Stimulated activated CD4-positive, alpha-beta T cell treated with anti-CD3 and anti-CD28 coated beads, Interleukin-4, amount 100 ng/mL, for 1 hour (primary cell): ENCODE data around the gene PLBD2.

Experiments used
- DNase-seq: peaks from one replicate; pipeline ENCODE4 v3.0.0-alpha.2; 2020

Gene PLBD2

GRCh38 chr12:113358381-113359132, at the start of gene PLBD2:
TSS of gene PLBD2 (plus strand) at chr12:113358587. CDS start at chr12:113358601, 14 bp downstream.
- DNase-seq = peak; percentile 93

GRCh38 chr12:113310489-113310888, 47.9 kb upstream of the PLBD2 start:
- DNase-seq = no peak

- DNase-seq = no peak
Measured at GRCh38 chr12:113314121-113314529, 44.3 kb upstream of the PLBD2 start.

GRCh38 chr12:113315358-113315757, 43.0 kb upstream of the PLBD2 start:
- no peak for DNase-seq

- no peak for DNase-seq
Measured at GRCh38 chr12:113316155-113316554, 42.2 kb upstream of the PLBD2 start.

GRCh38 chr12:113317122-113317521, 41.3 kb upstream of the PLBD2 start:
- no peak for DNase-seq

GRCh38 chr12:113318046-113318656, 40.2 kb upstream of the PLBD2 start:
- no peak for DNase-seq

GRCh38 chr12:113318900-113319628, 39.3 kb upstream of the PLBD2 start:
- no peak for DNase-seq

- no peak for DNase-seq
Measured at GRCh38 chr12:113320401-113320800, 38.0 kb upstream of the PLBD2 start.

- no peak for DNase-seq
Measured at GRCh38 chr12:113322343-113322742, 36.0 kb upstream of the PLBD2 start.

- DNase-seq = no peak
Measured at GRCh38 chr12:113325916-113326315, 32.5 kb upstream of the PLBD2 start.

- DNase-seq = no peak
Measured at GRCh38 chr12:113326775-113327395, 31.5 kb upstream of the PLBD2 start.

GRCh38 chr12:113328368-113328889, 30.0 kb upstream of the PLBD2 start:
- DNase-seq = no peak

- DNase-seq = no peak
Measured at GRCh38 chr12:113329022-113329790, 29.2 kb upstream of the PLBD2 start.

GRCh38 chr12:113329791-113330417, 28.5 kb upstream of the PLBD2 start:
- DNase-seq = no peak

- DNase-seq = no peak
Measured at GRCh38 chr12:113330505-113330904, 27.9 kb upstream of the PLBD2 start.

GRCh38 chr12:113332688-113333417, 25.5 kb upstream of the PLBD2 start:
- no peak for DNase-seq

- no peak for DNase-seq
Measured at GRCh38 chr12:113333418-113333750, 25.0 kb upstream of the PLBD2 start.

- DNase-seq = no peak
Measured at GRCh38 chr12:113333877-113334785, 24.3 kb upstream of the PLBD2 start.
